Peyer's patch (tissue), 4 donors: ENCODE measurements around the gene NPM1. TPM values are rescaled to one million over a fixed set of nuclear protein-coding genes. Genes with fewer than 3 reads are reported as not detected.

ENCODE experiments used
- DNase-seq, 3 donors: peaks; one replicate each; pipeline ENCODE4 v3.0.0-alpha.2; 2017 to 2019
- H3K27ac ChIP-seq, 4 donors: fragments of 200-600 bp; sonication (generic); one replicate each; pipeline ENCODE4 v1.5.1; 2016 to 2019
- H3K27me3 ChIP-seq, 2 donors: fragments of 200-600 bp; sonication (generic); one replicate each; pipeline ENCODE4 v1.5.1; 2019
- H3K36me3 ChIP-seq, 3 donors: fragments of 200-600 bp; sonication (generic); one replicate each; pipeline ENCODE4 v1.5.1; 2016 to 2019
- H3K4me1 ChIP-seq, 4 donors: fragments of 200-600 bp; sonication (generic); one replicate each; pipeline ENCODE4 v1.5.1; 2016 to 2019
- H3K4me3 ChIP-seq, 4 donors: fragments of 200-600 bp; sonication (generic); 1 replicate in 3 of 4; 2 replicates in 1 of 4; pipeline ENCODE4 v1.5.1; 2016 to 2019; ENCODE audit warnings: mild to moderate bottlenecking in 1 of 4
- H3K9me3 ChIP-seq, 4 donors: fragments of 200-600 bp; sonication (generic); one replicate each; pipeline ENCODE4 v1.5.1; 2016 to 2019; ENCODE audit warnings: mild to moderate bottlenecking in 1 of 4
- CTCF ChIP-seq, 6 experiments: fragments of 450-650 bp in 4 of 6; fragments of 200-600 bp in 2 of 6; sonication (generic) in 1 of 6; IDR thresholded peaks; one replicate each; pipeline ENCODE4 v1.5.1; 2017 to 2019; ENCODE audit warnings: antibody characterized with exemption in 6 of 6, mild to moderate bottlenecking in 3 of 6, moderate library complexity in 1 of 6
- POLR2A ChIP-seq, 2 donors: fragments of 450-650 bp; IDR thresholded peaks; one replicate each; pipeline ENCODE4 v1.5.1; 2017; ENCODE audit warnings: antibody characterized with exemption in 2 of 2, mild to moderate bottlenecking in 2 of 2, moderate library complexity in 2 of 2
- small RNA-seq, 2 donors: library from RNA; depleted of rRNA; stranded (forward); fragments of <200 nt; gene quantifications; one replicate each; pipeline ENCODE3, GENCODE V24; 2016
- total RNA-seq, 4 donors: library from RNA; depleted of rRNA; stranded (reverse); fragments of >200 nt; gene quantifications; one replicate each; pipeline ENCODE4 v1.1.0, GENCODE V29; 2016

Gene NPM1
- total RNA-seq, 4 donors from 2014 or later = 167 to 468 (median 197) TPM

GRCh38 chr5:171455522-171455921, 67.9 kb downstream of the NPM1 start:
- DNase-seq = no peak
- H3K36me3 ChIP-seq = no peaks in the 10 kb centered on the region
- H3K4me3 ChIP-seq = no peak overlapping the region
- no peak overlapping the region for H3K27ac ChIP-seq
- no peaks in the 10 kb centered on the region for H3K9me3 ChIP-seq
- peaks cover 0 to 3% of the 10 kb centered on the region in 2 donors for H3K27me3 ChIP-seq
- TF ChIP-seq CTCF (IDR thresholded peaks at IDR 0.05) (no peak), POLR2A (IDR thresholded peaks at IDR 0.05) (no peak)
- H3K4me1 ChIP-seq = peaks cover 0 to 10% (median 0%) of the 10 kb centered on the region in 4 donors

- DNase-seq = no peak
- no peaks in the 10 kb centered on the region for H3K4me1 ChIP-seq
- no peaks in the 10 kb centered on the region for H3K27me3 ChIP-seq
- no peak overlapping the region for H3K4me3 ChIP-seq
- TF ChIP-seq CTCF (IDR thresholded peaks at IDR 0.05) (no peak), POLR2A (IDR thresholded peaks at IDR 0.05) (no peak)
- no peaks in the 10 kb centered on the region for H3K9me3 ChIP-seq
- no peaks in the 10 kb centered on the region for H3K36me3 ChIP-seq
- no peak overlapping the region for H3K27ac ChIP-seq
Measured at GRCh38 chr5:171457208-171457981, 69.7 kb downstream of the NPM1 start.

GRCh38 chr5:171459839-171460238, 72.2 kb downstream of the NPM1 start:
- H3K4me3 ChIP-seq = no peak overlapping the region
- H3K36me3 ChIP-seq = no peaks in the 10 kb centered on the region
- H3K9me3 ChIP-seq = no peaks in the 10 kb centered on the region
- H3K27me3 ChIP-seq = no peaks in the 10 kb centered on the region
- H3K4me1 ChIP-seq = no peaks in the 10 kb centered on the region
- TF ChIP-seq CTCF (IDR thresholded peaks at IDR 0.05) = no peak
- no peak for TF ChIP-seq POLR2A (IDR thresholded peaks at IDR 0.05)
- no peak for DNase-seq
- no peak overlapping the region for H3K27ac ChIP-seq

Small RNA genes lying within 50 kb of the gene (small RNA-seq; reads per million reads assigned to genes)
- gene AC091980.1 (0 reads per million in 2 donors), gene MIR3912 (0.29 to 0.51 reads per million in 2 donors), gene RN7SL339P (0 reads per million in 2 donors), gene SNORA70J (0 reads per million in 2 donors)

Other genes with a start within 250 kb of the NPM1 start
- gene TLX3, start 78.6 kb upstream of the NPM1 start, total RNA-seq = not detected
- gene FGF18, start 31.8 kb downstream of the NPM1 start, total RNA-seq = under 1 TPM in 1 of 4 donors, not detected in 3; 0.53 TPM